Left lung (tissue), 10 donors: ENCODE data around the gene INPP5E. TPM values are rescaled to one million over a fixed set of nuclear protein-coding genes. Genes with fewer than 3 reads are reported as not detected.

Experiments used
- ATAC-seq: fragments of 200-7000 bp; cut with Tn5 transposase; one replicate; pipeline ENCODE4 v1.9.1; 2020; ENCODE audit warnings: moderate library complexity
- DNase-seq, 4 donors: peaks; one replicate each; pipeline ENCODE4 v3.0.0-alpha.2; 2013 to 2020
- H3K27ac ChIP-seq, 2 donors: fragments of 200-600 bp; sonication (generic) in 1 of 2; one replicate each; pipeline versions ENCODE4 v1.5.0 to v1.8.0; 2020 to 2021
- H3K27me3 ChIP-seq, 2 donors: fragments of 200-600 bp; sonication (generic) in 1 of 2; one replicate each; pipeline versions ENCODE4 v1.5.0 to v1.8.0; 2020 to 2021
- H3K36me3 ChIP-seq, 2 donors: fragments of 200-600 bp; sonication (generic) in 1 of 2; one replicate each; pipeline versions ENCODE4 v1.5.0 to v1.8.0; 2020 to 2021
- H3K4me1 ChIP-seq, 2 donors: fragments of 200-600 bp; one replicate each; pipeline ENCODE4 v1.8.0; 2021
- H3K4me3 ChIP-seq, 2 donors: fragments of 200-600 bp; sonication (generic) in 1 of 2; one replicate each; pipeline versions ENCODE4 v1.5.0 to v1.8.0; 2020 to 2021; ENCODE audit warnings: mild to moderate bottlenecking in 1 of 2
- H3K9me3 ChIP-seq, 2 donors: fragments of 200-600 bp; sonication (generic) in 1 of 2; one replicate each; pipeline versions ENCODE4 v1.5.0 to v1.8.0; 2020 to 2021
- CTCF ChIP-seq, 2 donors: fragments of 200-600 bp; sonication (generic) in 1 of 2; IDR thresholded peaks; one replicate each; pipeline versions ENCODE4 v1.5.0 to v1.8.0; 2021; ENCODE audit warnings: antibody characterized with exemption in 2 of 2
- intact Hi-C, 2 donors: fragments of 100-400 bp; cut with DNase I; formaldehyde crosslinking; loops; one replicate each; pipeline versions ENCODE4 v1.11.2 to v1.14.2; 2022
- polyA plus RNA-seq, 6 donors: library from polyadenylated mRNA; unstranded; fragments of 120-200 nt; gene quantifications; one replicate each; pipeline ENCODE4 v1.2.1, GENCODE V29; 2013; ENCODE audit not compliant: insufficient read length in 6 of 6
- total RNA-seq, 2 donors: library from RNA; stranded (reverse); fragmentation: NEBNext Ultra II Directional; extraction: Animal tissue kit (Norgen Biotek cat#: 25700); gene quantifications; one replicate each; pipeline ENCODE4 v1.2.1, GENCODE V29; 2021
- donor health status: DM: no; HTN: yes; CAD: no.
- donor health status: DM: no; HTN: no; CAD: no.

The INPP5E gene
- total and polyA plus RNA-seq, 8 donors = 11.4 to 19.8 (median 13.1) TPM

GRCh38 chr9:136460772-136461325 lies 21.2 kb upstream of the INPP5E start:
- ATAC-seq = no peak
- H3K4me3 ChIP-seq = no peak overlapping the region
- H3K36me3 ChIP-seq = peaks cover 0 to 100% of the 10 kb centered on the region in 2 donors
- DNase-seq = no peak
- H3K27ac ChIP-seq = no peak overlapping the region
- intact Hi-C loops = no loop called here
- TF ChIP-seq CTCF (IDR thresholded peaks at IDR 0.05) = no peak
- H3K4me1 ChIP-seq = no peaks in the 10 kb centered on the region
- no peaks in the 10 kb centered on the region for H3K9me3 ChIP-seq
- no peaks in the 10 kb centered on the region for H3K27me3 ChIP-seq

GRCh38 chr9:136459425-136459824 lies 19.8 kb upstream of the INPP5E start:
- Histone ChIP-seq H3K27ac (no peak overlapping the region), H3K36me3 (peaks cover 0 to 100% of the 10 kb centered on the region in 2 donors), H3K27me3 (no peaks in the 10 kb centered on the region), H3K4me3 (no peak overlapping the region), H3K9me3 (no peaks in the 10 kb centered on the region), H3K4me1 (no peaks in the 10 kb centered on the region)
- TF ChIP-seq CTCF (IDR thresholded peaks at IDR 0.05) = no peak
- ATAC-seq (no peak), DNase-seq (no peak)
- intact Hi-C loops = no loop called here

GRCh38 chr9:136457326-136457725 lies 17.7 kb upstream of the INPP5E start:
- Histone ChIP-seq H3K27me3 (no peaks in the 10 kb centered on the region), H3K27ac (no peak overlapping the region), H3K36me3 (peaks cover 0 to 100% of the 10 kb centered on the region in 2 donors), H3K9me3 (no peaks in the 10 kb centered on the region), H3K4me3 (no peak overlapping the region), H3K4me1 (no peaks in the 10 kb centered on the region)
- ATAC-seq (no peak), DNase-seq (no peak)
- TF ChIP-seq CTCF (IDR thresholded peaks at IDR 0.05) = no peak
- intact Hi-C loops = no loop called here

- intact Hi-C loops = no loop called here
- Histone ChIP-seq H3K27me3 (no peaks in the 10 kb centered on the region), H3K27ac (no peak overlapping the region), H3K36me3 (peaks cover 0 to 100% of the 10 kb centered on the region in 2 donors), H3K4me3 (no peak overlapping the region), H3K4me1 (no peaks in the 10 kb centered on the region), H3K9me3 (no peaks in the 10 kb centered on the region)
- DNase-seq = no peak
- no peak for TF ChIP-seq CTCF (IDR thresholded peaks at IDR 0.05)
- ATAC-seq = no peak
These were observed 16.6 kb upstream of the INPP5E start for GRCh38 chr9:136456258-136456657.

GRCh38 chr9:136455043-136456002 lies 15.7 kb upstream of the INPP5E start:
- TF ChIP-seq CTCF (IDR thresholded peaks at IDR 0.05) = no peak
- peak in 1 of 4 donors; percentile 75 for DNase-seq
- intact Hi-C loops = no loop called here
- Histone ChIP-seq H3K27ac (no peak overlapping the region), H3K36me3 (peaks cover 0 to 100% of the 10 kb centered on the region in 2 donors), H3K9me3 (no peaks in the 10 kb centered on the region), H3K27me3 (no peaks in the 10 kb centered on the region), H3K4me1 (no peaks in the 10 kb centered on the region), H3K4me3 (no peak overlapping the region)
- ATAC-seq = no peak
